ENCODE results near the gene PITPNC1. TPM values are rescaled to one million over a fixed set of nuclear protein-coding genes. Genes with fewer than 3 reads are reported as not detected.

The PITPNC1 gene
- total RNA-seq, 1 donor from 2014 or later, result 32.1 TPM

- no peak for DNase-seq (ENCODE audit: low spot score)
These were observed 56.3 kb downstream of the PITPNC1 start for GRCh38 chr17:67433248-67433924.

- no peak for DNase-seq (ENCODE audit: low spot score)
These were observed 57.0 kb downstream of the PITPNC1 start for GRCh38 chr17:67434061-67434525.

GRCh38 chr17:67435122-67435521 lies 58.0 kb downstream of the PITPNC1 start:
- DNase-seq (ENCODE audit: low spot score), result no peak

- no peak for DNase-seq (ENCODE audit: low spot score)
These were observed 58.7 kb downstream of the PITPNC1 start for GRCh38 chr17:67435786-67436185.

GRCh38 chr17:67436233-67436632 lies 59.2 kb downstream of the PITPNC1 start:
- DNase-seq (ENCODE audit: low spot score), result no peak

- DNase-seq (ENCODE audit: low spot score), result no peak
These were observed 61.6 kb downstream of the PITPNC1 start for GRCh38 chr17:67438667-67439066.

GRCh38 chr17:67439269-67439668 lies 62.2 kb downstream of the PITPNC1 start:
- no peak for DNase-seq (ENCODE audit: low spot score)

GRCh38 chr17:67440277-67441051 lies 63.4 kb downstream of the PITPNC1 start:
- no peak for DNase-seq (ENCODE audit: low spot score)

- DNase-seq (ENCODE audit: low spot score), result no peak
These were observed 64.2 kb downstream of the PITPNC1 start for GRCh38 chr17:67441052-67441895.

- no peak for DNase-seq (ENCODE audit: low spot score)
These were observed 64.8 kb downstream of the PITPNC1 start for GRCh38 chr17:67441896-67442219.

GRCh38 chr17:67442787-67443624 lies 65.9 kb downstream of the PITPNC1 start:
- DNase-seq (ENCODE audit: low spot score), result no peak

GRCh38 chr17:67443931-67444595 lies 67.0 kb downstream of the PITPNC1 start:
- no peak for DNase-seq (ENCODE audit: low spot score)

- no peak for DNase-seq (ENCODE audit: low spot score)
These were observed 71.4 kb downstream of the PITPNC1 start for GRCh38 chr17:67448449-67448848.

GRCh38 chr17:67449065-67449464 lies 72.0 kb downstream of the PITPNC1 start:
- DNase-seq (ENCODE audit: low spot score), result no peak

- DNase-seq (ENCODE audit: low spot score), result no peak
These were observed 73.0 kb downstream of the PITPNC1 start for GRCh38 chr17:67449845-67450755.

- DNase-seq (ENCODE audit: low spot score), result no peak
These were observed 75.8 kb downstream of the PITPNC1 start for GRCh38 chr17:67452681-67453554.

- no peak for DNase-seq (ENCODE audit: low spot score)
These were observed 79.0 kb downstream of the PITPNC1 start for GRCh38 chr17:67456103-67456502.

- DNase-seq (ENCODE audit: low spot score), result no peak
These were observed 79.8 kb downstream of the PITPNC1 start for GRCh38 chr17:67456889-67457288.

- no peak for DNase-seq (ENCODE audit: low spot score)
These were observed 81.1 kb downstream of the PITPNC1 start for GRCh38 chr17:67458203-67458602.

All from ureter (tissue), 1 donor.